Body of pancreas (tissue), 4 donors: ENCODE results near the gene TMEM255B. TPM values are rescaled to one million over a fixed set of nuclear protein-coding genes. Genes with fewer than 3 reads are reported as not detected.

Experiments used
- ATAC-seq: fragments of 150-250 bp; one replicate; pipeline ENCODE4 v1.9.1; 2016
- DNase-seq, 4 donors: peaks; one replicate each; pipeline ENCODE4 v3.0.0-alpha.2; 2019
- H3K27ac ChIP-seq, 4 donors: fragments of 200-600 bp; sonication (generic); 1 replicate in 3 of 4; 2 replicates in 1 of 4; pipeline versions ENCODE4 v1.5.1 to v1.6.1; 2016 to 2019; ENCODE audit warnings: mild to moderate bottlenecking in 1 of 4, mixed read lengths in 1 of 4, moderate library complexity in 1 of 4
- H3K27me3 ChIP-seq, 2 donors: fragments of 200-600 bp; sonication (generic); one replicate each; pipeline ENCODE4 v1.6.0; 2016; ENCODE audit warnings: mild to moderate bottlenecking in 1 of 2
- H3K36me3 ChIP-seq, 2 donors: fragments of 200-600 bp; sonication (generic); replicated peaks in 1 of 2; 2 replicates each; pipeline ENCODE4 v1.5.1; 2016; ENCODE audit warnings: low read depth in 2 of 2; ENCODE audit not compliant: insufficient read depth in 1 of 2
- H3K4me1 ChIP-seq: fragments of 200-600 bp; sonication (generic); one replicate; pipeline ENCODE4 v1.6.0; 2016
- H3K4me3 ChIP-seq, 2 donors: fragments of 200-600 bp; sonication (generic); 1 replicate in 1 of 2; 2 replicates in 1 of 2; pipeline ENCODE4 v1.5.1; 2016 to 2019
- H3K9me3 ChIP-seq, 3 donors: fragments of 200-600 bp; sonication (generic); 1 replicate in 2 of 3; 2 replicates in 1 of 3; pipeline ENCODE4 v1.5.1; 2016
- POLR2A ChIP-seq, 3 donors: fragments of 450-650 bp; IDR thresholded peaks; one replicate each; pipeline ENCODE4 v1.6.1; 2016; ENCODE audit warnings: antibody characterized with exemption in 3 of 3, mild to moderate bottlenecking in 2 of 3
- WGBS, 2 donors: methylation state at CpG; one replicate each; pipeline ENCODE4 v1.1.5; 2017; 5-methylcytosine and 5-hydroxymethylcytosine counted together
- intact Hi-C: fragments of 100-400 bp; cut with DNase I; formaldehyde crosslinking; loops from one replicate; pipeline ENCODE4 v1.15.1; 2023
- total RNA-seq, 2 donors: library from RNA; depleted of rRNA; stranded (reverse); fragments of >200 nt; gene quantifications; one replicate each; pipeline ENCODE4 v1.1.0, GENCODE V29; 2016
- TF ChIP-seq, protein P1 (sequence below), 7 experiments: fragments of 450-650 bp in 4 of 7; fragments of 200-600 bp in 3 of 7; sonication (generic) in 3 of 7; IDR thresholded peaks; one replicate each; pipeline ENCODE4 v1.5.1; 2016 to 2019; ENCODE audit warnings: antibody characterized with exemption in 7 of 7

Gene TMEM255B
- total RNA-seq, 2 donors from 2014 or later = 1.0 to 4.6 TPM

DNA sequence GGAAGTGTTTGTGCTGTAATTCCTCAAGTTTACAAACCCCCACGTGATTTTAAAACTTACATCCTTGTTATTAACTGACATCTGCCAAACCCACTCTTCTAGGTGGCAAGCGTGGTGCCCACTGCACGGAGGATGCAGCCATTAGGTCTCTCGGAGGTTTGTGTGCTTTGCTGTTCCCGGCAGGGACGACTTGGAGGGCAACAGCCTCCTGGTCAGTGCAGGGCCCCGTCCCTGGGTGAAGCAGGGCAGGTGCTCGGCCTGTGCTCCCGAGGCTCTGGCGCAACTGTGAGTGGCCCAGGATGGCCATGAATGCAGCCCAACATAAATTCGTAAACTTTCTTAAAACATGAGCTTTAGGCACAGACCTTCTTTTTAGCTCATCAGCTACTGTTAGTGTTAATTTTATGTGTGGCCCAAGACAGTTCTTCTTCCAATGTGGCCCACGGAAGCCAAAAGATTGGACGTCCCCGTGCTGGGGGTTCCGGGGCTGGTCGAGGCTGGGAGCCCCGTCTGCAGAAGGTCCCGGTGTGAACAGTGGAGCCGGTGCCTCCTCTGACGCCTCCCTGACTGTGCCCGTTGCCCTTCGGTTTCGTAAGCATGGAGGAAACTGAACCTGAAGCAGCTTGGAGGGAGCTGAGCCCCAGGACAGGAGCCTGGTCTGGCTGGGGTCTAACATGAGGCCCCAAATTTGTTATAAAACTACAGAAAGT, 93.0 kb downstream of the TMEM255B start:
- Histone ChIP-seq H3K9me3 (no peaks in the 10 kb centered on the region), H3K4me1 (peaks cover 68% of the 10 kb centered on the region), H3K4me3 (no peak overlapping the region), H3K36me3 (no peaks in the 10 kb centered on the region), H3K27ac (peak overlapping the region in 2 of 4 donors; percentile 48 to 51), H3K27me3 (no peaks in the 10 kb centered on the region)
- intact Hi-C loops = no loop called here
- 85 to 86% methylated on average over 20 to 23 of the region's 23 CpGs for WGBS, 2 donors
- ATAC-seq = no peak
- TF ChIP-seq POLR2A (IDR thresholded peaks at IDR 0.05) = no peak
- TF ChIP-seq, protein P1, sequence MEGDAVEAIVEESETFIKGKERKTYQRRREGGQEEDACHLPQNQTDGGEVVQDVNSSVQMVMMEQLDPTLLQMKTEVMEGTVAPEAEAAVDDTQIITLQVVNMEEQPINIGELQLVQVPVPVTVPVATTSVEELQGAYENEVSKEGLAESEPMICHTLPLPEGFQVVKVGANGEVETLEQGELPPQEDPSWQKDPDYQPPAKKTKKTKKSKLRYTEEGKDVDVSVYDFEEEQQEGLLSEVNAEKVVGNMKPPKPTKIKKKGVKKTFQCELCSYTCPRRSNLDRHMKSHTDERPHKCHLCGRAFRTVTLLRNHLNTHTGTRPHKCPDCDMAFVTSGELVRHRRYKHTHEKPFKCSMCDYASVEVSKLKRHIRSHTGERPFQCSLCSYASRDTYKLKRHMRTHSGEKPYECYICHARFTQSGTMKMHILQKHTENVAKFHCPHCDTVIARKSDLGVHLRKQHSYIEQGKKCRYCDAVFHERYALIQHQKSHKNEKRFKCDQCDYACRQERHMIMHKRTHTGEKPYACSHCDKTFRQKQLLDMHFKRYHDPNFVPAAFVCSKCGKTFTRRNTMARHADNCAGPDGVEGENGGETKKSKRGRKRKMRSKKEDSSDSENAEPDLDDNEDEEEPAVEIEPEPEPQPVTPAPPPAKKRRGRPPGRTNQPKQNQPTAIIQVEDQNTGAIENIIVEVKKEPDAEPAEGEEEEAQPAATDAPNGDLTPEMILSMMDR (IDR thresholded peaks at IDR 0.05) = no peak
- no peak for DNase-seq

DNA sequence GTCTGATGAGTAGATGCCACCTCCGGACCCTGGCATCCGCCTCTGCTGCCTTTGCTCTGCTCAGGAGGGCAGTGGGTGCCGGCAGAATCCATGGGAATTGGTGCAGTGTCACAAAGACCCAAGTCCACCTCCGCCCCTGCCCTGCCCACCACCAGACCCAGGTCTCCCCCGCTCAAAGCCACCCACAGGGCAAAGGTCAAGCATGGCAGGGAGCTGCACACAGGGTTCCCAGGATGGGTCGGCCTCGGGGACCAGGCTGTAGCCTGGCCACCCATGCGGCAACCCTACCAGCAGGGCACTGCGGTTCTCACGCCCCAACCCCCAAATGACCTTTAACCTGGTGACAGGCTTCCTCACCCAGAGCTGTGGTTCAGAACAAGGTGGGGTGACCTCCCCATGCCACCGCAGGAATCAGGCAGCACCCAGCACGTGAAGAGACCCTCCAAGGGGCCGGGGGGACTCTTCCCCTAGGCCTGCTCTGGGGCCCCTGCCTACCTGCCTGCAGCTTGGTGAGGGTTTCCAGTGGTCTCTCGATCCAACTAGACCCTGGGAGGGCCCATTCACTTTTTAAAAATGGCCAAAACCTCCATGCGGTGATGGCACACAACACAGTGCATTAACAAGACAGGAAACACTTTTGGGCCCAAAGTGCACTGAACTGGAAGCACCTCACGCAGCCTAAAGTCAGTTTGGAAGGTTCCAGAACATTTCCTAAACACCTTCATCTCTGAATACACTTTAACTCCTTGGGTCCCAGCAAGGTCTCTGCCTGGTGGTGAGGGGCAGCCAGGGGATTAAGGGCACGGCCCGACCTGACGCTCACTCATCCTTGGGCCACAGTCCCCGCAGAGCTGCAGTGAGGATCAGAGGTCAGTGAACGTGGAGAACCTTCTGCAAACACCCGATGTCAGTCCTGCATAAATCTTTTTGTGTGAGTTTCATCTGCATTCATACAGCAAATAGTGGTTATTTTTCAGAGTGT, 93.8 kb downstream of the TMEM255B start:
- intact Hi-C loops = no loop called here
- DNase-seq = peak in 3 of 4 donors; percentile 1 to 9 (median 5)
- 71 to 74% methylated on average over 13 to 22 of the region's 22 CpGs for WGBS, 2 donors

DNA sequence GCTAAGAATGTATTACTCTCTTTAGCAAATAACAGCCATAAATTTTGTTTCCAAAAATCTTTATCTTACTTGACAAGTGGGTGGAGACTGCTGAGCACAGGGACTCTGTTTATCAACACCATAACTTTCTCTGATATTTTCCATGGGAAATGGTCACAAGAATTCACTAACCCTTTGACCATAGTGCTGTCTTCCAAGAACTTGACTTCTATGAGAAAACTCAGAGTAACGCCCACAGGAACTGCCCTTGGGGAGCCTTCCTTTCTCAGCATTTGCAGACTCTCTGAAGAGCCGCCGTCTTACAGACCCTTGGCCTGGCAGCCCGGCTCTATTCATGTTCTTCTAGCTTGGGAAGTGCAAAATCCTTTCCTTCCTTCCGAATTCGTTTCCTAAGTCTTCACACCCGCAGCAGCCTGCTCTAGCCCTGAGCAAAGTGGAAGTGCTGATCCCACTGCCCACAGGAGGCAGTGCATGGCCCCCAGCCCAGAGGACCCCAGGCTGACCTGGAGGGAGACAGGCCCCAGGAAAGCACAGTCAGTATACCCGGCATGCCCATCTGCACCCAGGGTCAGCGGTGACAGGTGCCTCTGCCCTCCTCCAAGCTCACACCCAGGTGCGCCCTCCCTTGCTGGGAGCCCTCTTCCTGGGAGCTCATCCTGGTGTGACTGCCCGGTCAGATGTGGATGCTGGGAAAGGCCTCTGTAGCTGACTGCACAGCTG, 94.7 kb downstream of the TMEM255B start:
- no peak for TF ChIP-seq POLR2A (IDR thresholded peaks at IDR 0.05)
- TF ChIP-seq, protein P1 (IDR thresholded peaks at IDR 0.05) = no peak
- peaks cover 0 to 1% of the 10 kb centered on the region in 2 donors for H3K36me3 ChIP-seq
- ATAC-seq (no peak), DNase-seq (peak in 2 of 4 donors; percentile 8 to 10)
- H3K4me3 ChIP-seq = no peak overlapping the region
- peaks cover 71% of the 10 kb centered on the region for H3K4me1 ChIP-seq
- intact Hi-C loops = no loop called here
- no peaks in the 10 kb centered on the region for H3K27me3 ChIP-seq
- H3K9me3 ChIP-seq = no peaks in the 10 kb centered on the region
- WGBS, 2 donors = 49 to 61% methylated on average over 8 to 10 of the region's 11 CpGs
- peak overlapping the region in 2 of 4 donors; percentile 53 to 56 for H3K27ac ChIP-seq

More for the DNA sequence above, 93.8 kb downstream of the TMEM255B start:
- ATAC-seq = no peak
- no peak overlapping the region for H3K4me3 ChIP-seq
- H3K4me1 ChIP-seq = peaks cover 75% of the 10 kb centered on the region
- H3K36me3 ChIP-seq = no peaks in the 10 kb centered on the region
- no peaks in the 10 kb centered on the region for H3K9me3 ChIP-seq
- H3K27ac ChIP-seq = peak overlapping the region in 2 of 4 donors; percentile 48 to 51
- TF ChIP-seq, protein P1 (IDR thresholded peaks at IDR 0.05) = no peak
- TF ChIP-seq POLR2A (IDR thresholded peaks at IDR 0.05) = no peak
- no peaks in the 10 kb centered on the region for H3K27me3 ChIP-seq

DNA sequence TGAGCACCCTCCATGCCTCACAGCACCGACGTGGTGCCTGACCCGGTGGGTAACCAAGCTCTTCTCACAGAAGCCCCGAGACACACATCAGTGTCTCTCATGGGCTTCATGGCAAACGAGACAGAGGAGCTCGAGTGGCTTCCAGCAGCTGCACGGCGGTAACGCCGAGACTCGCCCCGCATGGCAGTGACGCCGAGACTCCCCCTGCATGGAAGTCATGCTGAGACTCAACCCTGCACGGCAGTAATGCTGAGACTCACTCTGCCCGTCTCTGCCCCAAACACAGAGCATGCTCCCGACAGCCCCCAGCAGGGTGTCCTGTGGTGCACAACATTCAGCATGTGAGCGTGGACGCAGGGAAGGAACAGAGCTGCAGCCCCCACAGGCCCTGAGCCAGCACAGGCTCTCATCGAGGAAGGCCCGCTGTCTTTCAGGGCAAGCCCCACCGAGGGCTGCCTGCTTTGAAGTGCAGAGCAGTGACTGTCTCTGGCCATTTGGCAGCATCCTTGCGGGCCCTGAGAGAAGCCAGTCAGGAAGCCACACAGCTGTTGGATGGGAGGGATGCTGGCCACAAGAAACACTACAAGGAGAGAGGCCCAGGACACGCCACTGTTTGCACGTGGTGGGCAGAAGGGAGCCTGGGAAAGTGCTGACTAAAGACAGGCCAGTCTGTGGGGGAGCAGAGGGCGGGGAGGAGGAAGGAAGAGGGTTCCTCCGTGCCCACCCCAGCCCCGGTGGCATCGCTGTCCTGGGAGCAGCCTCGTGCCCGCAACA, 95.4 kb downstream of the TMEM255B start:
- peaks cover 64% of the 10 kb centered on the region for H3K4me1 ChIP-seq
- H3K27ac ChIP-seq = peak overlapping the region in 2 of 4 donors; percentile 53 to 56
- 78 to 85% methylated on average over 20 to 31 of the region's 31 CpGs for WGBS, 2 donors
- no peaks in the 10 kb centered on the region for H3K9me3 ChIP-seq
- no peaks in the 10 kb centered on the region for H3K27me3 ChIP-seq
- peak; percentile 13 to 63 (median 18) for DNase-seq
- no peak overlapping the region for H3K4me3 ChIP-seq
- peaks cover 0 to 1% of the 10 kb centered on the region in 2 donors for H3K36me3 ChIP-seq
- ATAC-seq = no peak
- intact Hi-C loops = no loop called here
- TF ChIP-seq, protein P1 (IDR thresholded peaks at IDR 0.05) = no peak
- no peak for TF ChIP-seq POLR2A (IDR thresholded peaks at IDR 0.05)
